Brain microvascular endothelial cell (primary cell): ENCODE measurements around the gene METAP1.

Experiments
- DNase-seq: peaks from one replicate; pipeline ENCODE4 v3.0.0-alpha.2; 2020
- H3K27ac ChIP-seq: fragments of 250-450 bp; sonication (Bioruptor Pico); 2 replicates; pipeline ENCODE4 v1.5.1; 2020; ENCODE audit warnings: mild to moderate bottlenecking, moderate library complexity
- H3K27me3 ChIP-seq: fragments of 250-450 bp; sonication (Bioruptor Pico); replicated peaks from 2 replicates; pipeline ENCODE4 v1.5.1; 2020; ENCODE audit warnings: mild to moderate bottlenecking
- H3K36me3 ChIP-seq: fragments of 250-450 bp; sonication (Bioruptor Pico); replicated peaks from 2 replicates; pipeline ENCODE4 v1.5.1; 2020; ENCODE audit warnings: mild to moderate bottlenecking
- H3K4me3 ChIP-seq: 2 replicates; pipeline ENCODE4 v1.5.1; 2011; ENCODE audit warnings: low read depth, mild to moderate bottlenecking, control low read depth, low read length, moderate library complexity
- CTCF ChIP-seq: IDR thresholded peaks from 2 replicates; pipeline ENCODE4 v1.5.1; 2011; ENCODE audit warnings: low read depth, mild to moderate bottlenecking, moderate library complexity, low read length, control low read depth, inconsistent platforms; ENCODE audit errors: missing control alignments
- in situ Hi-C: cut with HindIII; loops from 2 replicates; pipeline ENCODE4 v1.10.0; 2017; ENCODE audit warnings: low sequenced_read_pairs, low pct_ligation_motif_present

The METAP1 gene

DNA sequence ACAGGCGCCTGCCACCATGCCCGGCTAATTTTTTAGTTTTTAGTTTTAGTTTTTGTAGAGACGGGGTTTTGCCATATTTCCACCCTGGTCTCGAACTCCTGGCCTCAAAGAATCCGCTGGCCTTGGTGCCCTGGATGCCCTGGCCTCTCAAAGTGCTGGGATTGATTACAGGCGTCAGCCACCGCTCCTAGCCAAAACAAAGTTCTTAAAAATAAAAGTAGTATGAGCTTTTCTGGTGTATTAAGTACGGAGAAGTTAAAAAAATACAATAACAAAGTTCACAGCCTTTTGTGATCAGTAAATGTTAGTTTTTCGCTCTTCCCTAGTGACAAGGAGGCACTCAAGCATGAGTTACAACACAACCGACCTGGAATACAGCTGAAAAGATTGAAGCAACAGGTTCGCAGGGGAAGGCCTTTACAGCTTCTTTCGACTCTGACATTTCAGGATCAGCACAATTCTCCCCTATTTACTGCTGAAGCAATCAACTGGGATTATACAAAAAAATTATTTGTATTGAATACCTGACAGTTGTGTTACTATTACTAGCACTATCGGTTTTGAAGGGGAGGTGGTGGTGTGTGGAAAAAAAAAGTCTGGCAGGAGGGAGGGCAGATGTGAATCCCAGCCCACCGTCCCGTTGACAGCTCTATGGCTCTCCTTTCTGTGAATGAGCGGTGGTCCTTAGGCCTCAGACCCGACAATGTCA, 893 bp upstream of the METAP1 start:
- in situ Hi-C loops = no loop called here
- no peak for DNase-seq
- no peaks in the 10 kb centered on the region for H3K27me3 ChIP-seq
- peak overlapping the region; percentile 70 for H3K27ac ChIP-seq
- TF ChIP-seq CTCF = no peak
- H3K4me3 ChIP-seq = peak overlapping the region; percentile 63
- H3K36me3 ChIP-seq = no peaks in the 10 kb centered on the region

- in situ Hi-C loops = no loop called here
Observed at GRCh38 chr4:98996056-98996764, 689 bp downstream of the METAP1 start.

DNA sequence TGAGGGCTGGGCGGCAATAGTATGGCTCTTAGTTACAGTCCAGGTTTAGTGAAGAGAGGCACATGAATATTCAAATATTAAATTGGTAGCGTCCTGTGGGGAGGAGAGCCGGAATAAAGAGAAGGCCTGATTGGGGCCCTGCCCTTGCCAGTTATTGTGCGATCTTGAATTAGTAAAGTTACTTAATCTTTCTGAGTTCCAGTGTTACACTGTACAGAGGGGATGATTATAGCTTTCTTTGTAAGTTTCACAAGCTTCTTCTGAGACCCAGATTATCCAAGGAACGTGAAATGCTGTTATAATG, 1.2 kb downstream of the METAP1 start:
- no peaks in the 10 kb centered on the region for H3K27me3 ChIP-seq
- in situ Hi-C loops = no loop called here
- no peak for DNase-seq
- no peaks in the 10 kb centered on the region for H3K36me3 ChIP-seq
- TF ChIP-seq CTCF = no peak
- H3K27ac ChIP-seq = no peak overlapping the region
- H3K4me3 ChIP-seq = peak overlapping the region; percentile 87

More at GRCh38 chr4:98996056-98996764, 689 bp downstream of the METAP1 start:
- peak overlapping the region; percentile 41 for H3K27ac ChIP-seq
- no peaks in the 10 kb centered on the region for H3K36me3 ChIP-seq
- H3K27me3 ChIP-seq = no peaks in the 10 kb centered on the region
- H3K4me3 ChIP-seq = peak overlapping the region; percentile 87
- peak; percentile 23 for DNase-seq
- no peak for TF ChIP-seq CTCF

DNA sequence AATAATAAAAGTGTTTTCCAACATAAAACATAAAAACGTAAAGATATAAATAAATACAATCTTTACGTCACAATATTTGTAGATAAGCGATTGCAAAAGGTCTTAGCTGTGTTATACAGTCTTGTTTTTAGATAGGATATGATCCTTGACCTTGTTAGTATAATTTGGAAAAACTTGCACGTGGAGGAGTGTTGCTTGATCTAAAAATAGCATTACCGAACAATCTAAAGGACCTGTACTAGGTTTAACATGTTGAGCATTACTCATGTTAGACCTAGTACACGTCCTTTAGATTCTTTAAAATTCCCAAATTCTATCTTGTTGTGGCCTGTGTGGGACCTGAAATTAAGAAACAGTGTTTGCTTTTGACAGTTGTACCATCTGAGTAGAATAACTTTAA, 1.6 kb downstream of the METAP1 start:
- Histone ChIP-seq H3K36me3 (no peaks in the 10 kb centered on the region), H3K27ac (no peak overlapping the region), H3K27me3 (no peaks in the 10 kb centered on the region), H3K4me3 (no peak overlapping the region)
- no peak for DNase-seq
- no peak for TF ChIP-seq CTCF
- in situ Hi-C loops = no loop called here

GRCh38 chr4:98998551-98998950, 3.0 kb downstream of the METAP1 start:
- no peak for TF ChIP-seq CTCF
- in situ Hi-C loops = no loop called here
- no peaks in the 10 kb centered on the region for H3K36me3 ChIP-seq
- H3K4me3 ChIP-seq = no peak overlapping the region
- no peaks in the 10 kb centered on the region for H3K27me3 ChIP-seq
- no peak overlapping the region for H3K27ac ChIP-seq
- DNase-seq = no peak
